Activated naive CD4-positive, alpha-beta T cell treated with anti-CD3 and anti-CD28 coated beads, Interleukin-2, amount 10 ng/mL, durations not matched to agents 7 days and 5 days (primary cell): ENCODE results near the gene FERMT1.
"Not testable (repeated sequence)": the region's sequence is repeated elsewhere in the genome, so short reads cannot be mapped to it uniquely, and the experiment has no call there.

Experiments used
- CTCF ChIA-PET: fragments of 350-600 bp; sonication (Branson Sonifier 250); formaldehyde crosslinking; loops from one replicate; lab custom pipeline; 2021; ENCODE audit warnings: antibody characterized with exemption; lab: Charles Lee
- DNase-seq: peaks from one replicate; pipeline ENCODE4 v3.0.0-alpha.2; 2020
- H3K27ac Mint-ChIP-seq: one replicate; pipeline ENCODE4 v1.8.0; 2021; ENCODE audit warnings: mild to moderate bottlenecking, moderate library complexity, mixed read lengths
- H3K27me3 Mint-ChIP-seq: one replicate; pipeline ENCODE4 v1.8.0; 2021; ENCODE audit warnings: mild to moderate bottlenecking, mixed read lengths
- H3K36me3 Mint-ChIP-seq: one replicate; pipeline ENCODE4 v1.8.0; 2021; ENCODE audit warnings: mixed read lengths
- H3K4me1 Mint-ChIP-seq: one replicate; pipeline ENCODE4 v1.8.0; 2021; ENCODE audit warnings: mixed read lengths
- H3K4me3 Mint-ChIP-seq: one replicate; pipeline ENCODE4 v1.8.0; 2021; ENCODE audit warnings: mild to moderate bottlenecking, moderate library complexity, mixed read lengths
- H3K9me3 Mint-ChIP-seq: one replicate; pipeline ENCODE4 v1.8.0; 2021; ENCODE audit warnings: mixed read lengths

Gene FERMT1

GRCh38 chr20:6032907-6033306 is 89.9 kb downstream of the FERMT1 start:
- H3K36me3 Mint-ChIP-seq = peaks cover 44% of the 10 kb centered on the region
- peaks cover 31% of the 10 kb centered on the region for H3K4me1 Mint-ChIP-seq
- CTCF ChIA-PET, H3K9me3 Mint-ChIP-seq, H3K27me3 Mint-ChIP-seq, DNase-seq, H3K4me3 Mint-ChIP-seq, H3K27ac Mint-ChIP-seq: not testable (repeated sequence)

- Mint-ChIP-seq H3K27ac (peak overlapping the region; percentile 16), H3K36me3 (peaks cover 45% of the 10 kb centered on the region), H3K4me1 (peaks cover 41% of the 10 kb centered on the region), H3K27me3 (no peaks in the 10 kb centered on the region), H3K4me3 (no peak overlapping the region), H3K9me3 (no peaks in the 10 kb centered on the region)
- CTCF ChIA-PET = no interaction called here
- no peak for DNase-seq
Observed at GRCh38 chr20:6030453-6031080, 92.3 kb downstream of the FERMT1 start.

- Mint-ChIP-seq H3K9me3 (peaks cover 3% of the 10 kb centered on the region), H3K4me3 (no peak overlapping the region), H3K27me3 (no peaks in the 10 kb centered on the region), H3K27ac (no peak overlapping the region), H3K4me1 (peaks cover 40% of the 10 kb centered on the region), H3K36me3 (peaks cover 50% of the 10 kb centered on the region)
- CTCF ChIA-PET = no interaction called here
- DNase-seq = no peak
Observed at GRCh38 chr20:6029538-6029937, 93.3 kb downstream of the FERMT1 start.

GRCh38 chr20:6028818-6029217 is 94.0 kb downstream of the FERMT1 start:
- CTCF ChIA-PET = no interaction called here
- H3K27ac Mint-ChIP-seq = no peak overlapping the region
- peaks cover 53% of the 10 kb centered on the region for H3K36me3 Mint-ChIP-seq

GRCh38 chr20:6026051-6026450 is 96.8 kb downstream of the FERMT1 start:
- Mint-ChIP-seq H3K27ac (no peak overlapping the region), H3K4me1 (peaks cover 29% of the 10 kb centered on the region), H3K4me3 (no peak overlapping the region), H3K27me3 (no peaks in the 10 kb centered on the region), H3K36me3 (peaks cover 54% of the 10 kb centered on the region), H3K9me3 (peaks cover 3% of the 10 kb centered on the region)
- CTCF ChIA-PET = no interaction called here
- no peak for DNase-seq

More at GRCh38 chr20:6028818-6029217, 94.0 kb downstream of the FERMT1 start:
- Mint-ChIP-seq H3K4me1 (peaks cover 33% of the 10 kb centered on the region), H3K27me3 (no peaks in the 10 kb centered on the region), H3K9me3 (peaks cover 3% of the 10 kb centered on the region), H3K4me3 (no peak overlapping the region)
- DNase-seq = no peak
